HCT116 (cell line): ENCODE data around the gene KHDRBS1. TPM values are rescaled to one million over a fixed set of nuclear protein-coding genes. Genes with fewer than 3 reads are reported as not detected.

ENCODE experiments used
- ATAC-seq: fragments of 200-7000 bp; cut with Tn5 transposase; 2 replicates; pipeline ENCODE4 v1.9.1; 2020; ENCODE audit warnings: mild to moderate bottlenecking, moderate library complexity
- BruUV-seq: library from RNA; stranded (reverse); fragments of 400-500 nt; replicated peaks from 2 replicates; lab custom pipeline; 2021; lab: Mats Ljungman, UMichigan
- CTCF ChIA-PET: fragments of 300-600 bp; sonication (Branson Sonifier 250); formaldehyde crosslinking; loops from one replicate; lab custom pipeline; 2021; ENCODE audit warnings: antibody characterized with exemption; lab: Charles Lee
- POLR2A ChIA-PET: fragments of 300-600, 350-600 bp; sonication (Branson Sonifier 250); formaldehyde crosslinking; loops from one replicate; lab custom pipeline; 2021; ENCODE audit warnings: antibody characterized with exemption; lab: Charles Lee
- RAD21 ChIA-PET, 2 experiments: fragments of 300-600 bp; sonication (Branson Sonifier 250); formaldehyde crosslinking; loops; one replicate each; lab custom pipeline; 2023; ENCODE audit warnings: low total read pairs in 2 of 2; ENCODE audit not compliant: uncharacterized antibody in 2 of 2, unreplicated experiment in 2 of 2, low non-redundant PET in 1 of 2; lab: Charles Lee
- DNase-seq: peaks from one replicate; pipeline ENCODE4 v3.0.0-alpha.2; 2010; ENCODE audit warnings: low read depth, low spot score
- H2AFZ ChIP-seq: fragments of 200-600 bp; shearing (Covaris generic), sonication (generic); 2 replicates; pipeline ENCODE4 v1.6.1; 2017; ENCODE audit warnings: low read depth, mixed run types, mixed read lengths, antibody characterized with exemption, low read length; ENCODE audit not compliant: poor library complexity, severe bottlenecking
- H3K27ac ChIP-seq: 2 replicates; pipeline ENCODE4 v1.5.1; 2012; ENCODE audit warnings: low read depth, low read length
- H3K27me3 ChIP-seq: fragments of 200-600 bp; sonication (generic); 2 replicates; pipeline ENCODE4 v1.6.1; 2016; ENCODE audit warnings: mixed run types, low read length, mixed read lengths; ENCODE audit not compliant: insufficient read depth
- H3K36me3 ChIP-seq, 2 experiments: fragments of 200-500 bp in 1 of 2; fragments of 200-600 bp in 1 of 2; sonication (Bioruptor generic) in 1 of 2; sonication (generic) in 1 of 2; 2 replicates each; pipeline versions ENCODE4 v1.5.1 to v1.6.1; 2014 to 2016; ENCODE audit warnings: low read length in 2 of 2, inconsistent platforms in 1 of 2, mixed read lengths in 1 of 2, mixed run types in 1 of 2; ENCODE audit not compliant: insufficient read depth in 2 of 2, control insufficient read depth in 1 of 2
- H3K4me1 ChIP-seq, 2 experiments: fragments of 200-600 bp in 1 of 2; sonication (generic) in 1 of 2; 2 replicates each; pipeline versions ENCODE4 v1.5.1 to v1.6.1; 2012 to 2017; ENCODE audit warnings: low read length in 2 of 2, inconsistent platforms in 1 of 2, mild to moderate bottlenecking in 1 of 2, mixed read lengths in 1 of 2, mixed run types in 1 of 2, moderate library complexity in 1 of 2; ENCODE audit not compliant: insufficient read depth in 2 of 2, control insufficient read depth in 1 of 2
- H3K4me2 ChIP-seq: fragments of 200-600 bp; sonication (generic); 2 replicates; pipeline ENCODE4 v1.6.1; 2017; ENCODE audit warnings: mixed run types, low read length, mixed read lengths
- H3K4me3 ChIP-seq, 2 experiments: fragments of 200-600 bp in 1 of 2; sonication (generic) in 1 of 2; replicated peaks in 1 of 2; 2 replicates each; pipeline ENCODE4 v1.5.1; 2011 to 2016; ENCODE audit warnings: low read length in 2 of 2, control low read depth in 1 of 2, low read depth in 1 of 2, mild to moderate bottlenecking in 1 of 2, mixed read lengths in 1 of 2, mixed run types in 1 of 2
- H3K79me2 ChIP-seq: fragments of 200-600 bp; sonication (generic); 2 replicates; pipeline ENCODE4 v1.6.1; 2017; ENCODE audit warnings: mild to moderate bottlenecking, mixed run types, low read length, moderate library complexity, mixed read lengths; ENCODE audit not compliant: insufficient read depth
- H3K9ac ChIP-seq: fragments of 200-600 bp; sonication (generic); 2 replicates; pipeline ENCODE4 v1.6.1; 2016; ENCODE audit warnings: low read length, mixed read lengths
- H3K9me2 ChIP-seq: fragments of 200-600 bp; sonication (generic), shearing (Covaris generic); 2 replicates; pipeline ENCODE4 v1.6.1; 2017; ENCODE audit warnings: mixed run types, mild to moderate bottlenecking, moderate library complexity; ENCODE audit not compliant: insufficient read depth
- H3K9me3 ChIP-seq, 2 experiments: fragments of 200-500 bp in 1 of 2; fragments of 200-600 bp in 1 of 2; sonication (Bioruptor generic) in 1 of 2; sonication (generic) in 1 of 2; 2 replicates each; pipeline ENCODE4 v1.6.1; 2014 to 2017; ENCODE audit warnings: low read length in 2 of 2, mixed read lengths in 2 of 2, inconsistent platforms in 1 of 2, low read depth in 1 of 2, mild to moderate bottlenecking in 1 of 2, mixed run types in 1 of 2, moderate library complexity in 1 of 2; ENCODE audit not compliant: control insufficient read depth in 1 of 2, insufficient read depth in 1 of 2
- H4K20me1 ChIP-seq: fragments of 200-600 bp; sonication (generic), shearing (Covaris generic); 2 replicates; pipeline ENCODE4 v1.6.1; 2017; ENCODE audit warnings: mixed run types, mild to moderate bottlenecking, moderate library complexity; ENCODE audit not compliant: insufficient read depth
- CBX3 ChIP-seq: IDR thresholded peaks from 2 replicates; pipeline ENCODE4 v1.6.1; 2012; ENCODE audit warnings: low read depth
- CEBPB ChIP-seq: IDR thresholded peaks from 2 replicates; pipeline ENCODE4 v1.6.1; 2012; ENCODE audit warnings: low read depth
- CTCF ChIP-seq, 3 experiments: fragments of 200-600 bp in 1 of 3; sonication (generic) in 1 of 3; IDR thresholded peaks in 2 of 3; conservative IDR thresholded peaks in 1 of 3; 2 replicates each; pipeline ENCODE4 v1.5.1; 2012 to 2017; ENCODE audit warnings: low read depth in 2 of 3, low read length in 2 of 3, antibody characterized with exemption in 1 of 3, borderline replicate concordance in 1 of 3, control low read depth in 1 of 3, mild to moderate bottlenecking in 1 of 3, mixed read lengths in 1 of 3, mixed run types in 1 of 3, moderate library complexity in 1 of 3; ENCODE audit not compliant: insufficient read depth in 1 of 3
- EGR1 ChIP-seq: IDR thresholded peaks from 2 replicates; pipeline ENCODE4 v1.6.1; 2012; ENCODE audit warnings: low read depth
- POLR2A ChIP-seq: IDR thresholded peaks from 2 replicates; pipeline ENCODE4 v1.7.0; 2011; ENCODE audit warnings: borderline replicate concordance; ENCODE audit not compliant: insufficient read depth, insufficient read length; ENCODE audit errors: extremely low read depth
- REST ChIP-seq: IDR thresholded peaks from 2 replicates; pipeline ENCODE4 v1.6.1; 2012; ENCODE audit warnings: low read depth
- SP1 ChIP-seq: IDR thresholded peaks from 2 replicates; pipeline ENCODE4 v1.6.1; 2012; ENCODE audit warnings: low read depth
- TCF7L2 ChIP-seq: IDR thresholded peaks from 2 replicates; pipeline ENCODE4 v1.7.0; 2011; ENCODE audit warnings: borderline replicate concordance, inconsistent platforms; ENCODE audit not compliant: insufficient read depth, insufficient read length; ENCODE audit errors: extremely low read depth
- YY1 ChIP-seq: IDR thresholded peaks from 2 replicates; pipeline ENCODE4 v1.6.1; 2011; ENCODE audit warnings: low read length, low read depth, moderate library complexity, mild to moderate bottlenecking; ENCODE audit not compliant: insufficient replicate concordance; ENCODE audit errors: extremely low read depth
- ZFX ChIP-seq: fragments of 450-650 bp; IDR thresholded peaks from 2 replicates; pipeline ENCODE4 v1.6.1; 2017
- intact Hi-C: fragments of 100-400 bp; cut with micrococcal nuclease; formaldehyde crosslinking; loops from 2 replicates; pipeline ENCODE4 v1.10.0; 2022
- total RNA-seq: library from RNA; stranded (reverse); gene quantifications from one replicate; pipeline ENCODE4 v1.2.1, GENCODE V29; 2021; ENCODE audit not compliant: unreplicated experiment

Gene KHDRBS1
- total RNA-seq, 1 experiment from 2014 or later: 215 TPM

- TF ChIP-seq YY1 (no peak), TCF7L2 (no peak), POLR2A (no peak), EGR1 (no peak), CBX3 (no peak), REST (no peak), CEBPB (no peak), SP1 (no peak), ZFX (no peak), CTCF (IDR thresholded peaks at IDR 0.05 in 2 of 3, conservative IDR thresholded peaks at IDR 0.05 in 1 of 3; ENCODE audit: borderline replicate concordance in 1 of 3, insufficient read depth in 1 of 3, low read depth in 2 of 3, low read length in 2 of 3) (no peak)
- H3K4me3 ChIP-seq: no peak overlapping the region
- no peak overlapping the region for H3K27ac ChIP-seq
- peaks cover 64% of the 10 kb centered on the region in 2 experiments for H3K36me3 ChIP-seq
- intact Hi-C loops: no loop called here
- H3K9ac ChIP-seq: no peak overlapping the region
- peaks cover 45% of the 10 kb centered on the region for H3K79me2 ChIP-seq
- no peaks in the 10 kb centered on the region for H3K9me2 ChIP-seq
- ChIA-PET POLR2A (no interaction called here), RAD21 (no interaction called here), CTCF (no interaction called here)
- no peak for ATAC-seq
- H3K4me2 ChIP-seq: no peak overlapping the region
- H2AFZ ChIP-seq: no peak overlapping the region
- no peak for DNase-seq
- H3K9me3 ChIP-seq: no peaks in the 10 kb centered on the region
- BruUV-seq: no TSS peak
- no peaks in the 10 kb centered on the region for H3K4me1 ChIP-seq
- H4K20me1 ChIP-seq: 0 out of 2 replicates have a peak, but pooled peaks cover 4% of the 10 kb centered on the region
- H3K27me3 ChIP-seq: no peaks in the 10 kb centered on the region
Measured at GRCh38 chr1:32048440-32048839, 34.8 kb downstream of the KHDRBS1 start.
